Astrocyte of the spinal cord (primary cell): ENCODE results near the gene FRY.

Source experiments
- DNase-seq: peaks from one replicate; pipeline ENCODE4 v3.0.0; 2011; ENCODE audit warnings: low read depth, low spot score
- H3K4me3 ChIP-seq: 2 replicates; pipeline ENCODE4 v1.5.1; 2011; ENCODE audit warnings: low read depth, mild to moderate bottlenecking, low read length, moderate library complexity
- CTCF ChIP-seq: IDR thresholded peaks from 2 replicates; pipeline ENCODE4 v1.5.1; 2012; ENCODE audit warnings: low read depth, mild to moderate bottlenecking, low read length, inconsistent platforms
- in situ Hi-C: cut with HindIII; loops from 2 replicates; pipeline ENCODE4 v1.10.0; 2017; ENCODE audit warnings: low sequenced_read_pairs

Gene FRY

DNA sequence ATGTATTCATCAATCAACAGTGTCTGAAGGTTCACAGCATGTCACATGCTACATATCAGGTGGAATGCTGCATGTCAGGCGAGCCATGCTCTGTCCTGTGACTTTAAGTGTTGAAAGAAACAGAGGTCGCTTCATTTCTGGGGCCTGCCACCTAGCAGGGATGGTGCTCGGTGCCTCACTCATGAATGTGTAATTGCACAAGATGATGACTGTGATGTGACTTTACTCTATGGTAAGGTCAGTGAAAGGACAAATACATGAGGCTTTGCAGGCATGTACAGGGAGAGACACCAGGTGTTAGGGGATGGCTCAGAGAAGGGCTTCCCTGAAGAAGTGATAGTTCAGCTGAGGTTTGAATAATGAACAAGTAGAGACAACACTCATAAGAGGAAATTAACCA is 66.7 kb downstream of the FRY start:
- no peak overlapping the region for H3K4me3 ChIP-seq
- no peak for TF ChIP-seq CTCF
- in situ Hi-C loops = no loop called here
- no peak for DNase-seq

DNA sequence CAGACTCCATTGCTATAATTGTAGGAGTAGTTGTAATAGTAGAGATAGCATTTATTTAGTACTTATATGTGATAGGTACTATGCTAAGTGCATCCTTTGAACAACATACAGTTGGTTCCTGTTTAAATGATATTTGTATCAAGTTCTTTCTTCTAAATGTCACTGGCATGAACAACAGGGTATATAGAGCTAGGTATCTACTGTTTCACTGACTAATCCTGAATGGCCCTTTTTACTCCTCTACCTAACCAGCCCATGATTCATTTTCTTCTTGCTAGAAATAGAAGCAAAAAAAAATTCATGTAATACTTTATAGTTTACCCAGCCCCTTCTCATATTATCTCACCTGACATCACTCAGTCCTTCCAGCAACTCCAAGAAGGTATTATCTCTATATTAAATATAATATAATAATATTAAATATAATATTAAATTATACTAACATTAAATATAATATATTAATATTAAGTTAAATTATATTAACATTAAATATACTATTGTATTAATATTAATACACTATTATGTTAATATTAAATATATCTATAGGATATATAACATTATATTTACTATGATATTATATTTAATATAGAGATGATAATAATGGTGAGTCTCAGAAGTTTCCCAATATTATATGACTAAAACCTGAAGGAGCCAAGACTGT is 74.2 kb downstream of the FRY start:
- no peak for DNase-seq
- no peak for TF ChIP-seq CTCF
- in situ Hi-C loops = no loop called here
- no peak overlapping the region for H3K4me3 ChIP-seq

DNA sequence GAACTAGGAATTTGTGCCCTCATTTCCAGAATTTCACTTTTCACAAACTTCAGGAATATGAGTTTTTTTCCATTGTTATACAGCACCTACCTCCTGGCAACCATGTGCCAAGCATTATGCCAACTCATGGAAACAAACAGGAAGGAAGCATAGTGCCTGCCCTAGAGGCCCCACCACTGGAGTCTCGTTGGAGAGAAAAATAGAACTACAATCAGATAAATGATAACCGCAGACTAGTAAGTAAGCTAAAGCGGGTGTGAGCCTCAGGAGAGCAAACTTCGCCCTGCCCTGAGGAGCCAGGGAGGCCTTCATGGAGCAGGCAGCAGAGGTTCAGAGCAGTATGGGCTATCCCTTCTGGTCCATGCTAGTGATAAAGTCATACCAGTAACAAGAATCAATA is 75.9 kb downstream of the FRY start:
- in situ Hi-C loops = no loop called here
- H3K4me3 ChIP-seq = no peak overlapping the region
- DNase-seq = no peak
- no peak for TF ChIP-seq CTCF

DNA sequence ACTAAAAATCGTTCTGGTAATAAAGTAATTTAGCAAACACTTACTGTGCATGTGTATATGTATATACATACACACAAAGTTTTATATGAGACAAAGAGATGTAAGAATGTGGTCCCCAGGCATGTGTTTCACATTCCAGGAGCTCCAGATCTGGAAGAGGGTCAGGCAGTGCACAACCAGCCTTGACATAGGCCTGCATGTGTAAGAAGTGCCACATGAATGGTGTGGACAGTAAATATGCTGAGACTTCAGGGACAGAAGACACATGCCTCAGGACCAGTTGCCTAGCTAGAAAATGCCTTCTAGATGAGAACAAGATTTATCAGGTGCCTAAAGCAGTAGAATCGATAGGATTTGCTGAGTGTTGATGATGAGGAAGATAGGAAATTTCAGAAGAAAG is 76.4 kb downstream of the FRY start:
- TF ChIP-seq CTCF = no peak
- in situ Hi-C loops = no loop called here
- no peak overlapping the region for H3K4me3 ChIP-seq

GRCh38 chr13:32113532-32113931 is 82.0 kb downstream of the FRY start:
- in situ Hi-C loops = no loop called here
- TF ChIP-seq CTCF = no peak
- DNase-seq = no peak
- no peak overlapping the region for H3K4me3 ChIP-seq

More for the DNA sequence above, 76.4 kb downstream of the FRY start:
- no peak for DNase-seq

DNA sequence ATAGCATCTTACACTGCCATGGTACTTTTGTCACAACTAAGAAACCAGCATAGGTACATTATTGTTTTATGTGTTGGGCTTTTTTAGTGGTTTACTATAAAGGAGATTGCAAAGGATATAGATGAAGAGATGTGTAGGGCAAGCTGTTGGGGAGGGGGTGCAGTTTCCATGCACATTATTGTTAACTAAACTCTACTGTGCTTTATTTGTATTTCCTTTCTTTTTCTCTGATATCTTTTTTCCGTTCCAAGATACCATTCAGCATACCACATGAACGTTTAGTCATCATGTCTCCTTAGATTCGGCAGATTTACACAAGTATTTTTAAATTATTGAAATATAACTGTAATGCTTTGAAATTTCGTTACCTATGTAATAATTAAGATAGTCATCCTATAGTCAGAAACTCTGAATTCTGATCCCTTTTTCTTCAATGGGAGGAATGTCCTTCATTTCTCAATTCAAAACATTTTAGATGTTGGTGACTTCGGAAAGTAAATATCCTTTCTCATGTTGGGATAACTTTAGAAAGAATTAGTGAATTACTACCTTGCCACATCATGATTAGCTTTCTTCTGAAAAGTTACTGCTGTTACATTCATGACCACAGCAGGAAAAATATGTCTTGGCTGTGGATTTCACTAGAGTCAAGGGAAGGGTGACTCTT is 82.8 kb downstream of the FRY start:
- in situ Hi-C loops = no loop called here
- no peak for TF ChIP-seq CTCF
- H3K4me3 ChIP-seq = no peak overlapping the region
- DNase-seq = no peak
